HG02571 (cell line): Measurements from ENCODE around the gene SREK1IP1.
"Not testable (repeated sequence)": the region's sequence is repeated elsewhere in the genome, so short reads cannot be mapped to it uniquely, and the experiment has no call there.

ENCODE experiments used
- ATAC-seq: cut with Tn5 transposase; IDR thresholded peaks from one replicate; pipeline ENCODE4 v1.9.1; 2021; ENCODE audit warnings: mild to moderate bottlenecking, moderate library complexity; ENCODE audit not compliant: unreplicated experiment

The SREK1IP1 gene

DNA sequence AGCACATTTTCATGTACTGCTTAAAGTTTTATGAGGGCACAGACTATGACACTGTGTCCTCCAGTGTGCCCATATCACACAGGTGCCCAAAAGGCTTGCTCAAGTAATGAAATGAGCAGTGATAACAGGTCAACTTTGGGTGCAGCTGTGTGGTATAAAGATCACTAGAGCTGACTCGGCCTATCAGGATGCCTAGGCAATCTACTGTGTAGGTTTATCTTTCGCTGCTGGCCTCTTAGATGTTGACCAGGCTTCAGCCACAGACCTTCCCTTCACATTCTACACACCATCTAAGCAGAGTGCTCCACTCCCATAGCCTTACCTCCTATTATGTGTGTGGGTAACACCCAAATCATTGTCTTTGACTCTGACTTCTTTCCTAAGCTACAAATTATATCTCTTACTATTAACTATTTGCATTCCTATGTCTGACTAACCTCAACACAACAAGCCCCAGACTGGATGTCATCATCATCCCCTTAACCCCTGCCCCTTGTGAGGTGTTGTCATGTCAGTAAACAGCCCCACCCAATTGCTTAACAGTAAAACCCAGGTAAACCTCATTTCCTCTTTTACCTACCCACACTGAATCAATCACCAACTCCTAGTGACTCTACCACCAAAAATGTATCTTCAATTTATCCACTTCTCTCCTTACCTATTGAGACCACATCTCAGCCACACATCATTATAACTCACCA lies 2.5 kb downstream of the SREK1IP1 start:
- ATAC-seq = no peak

DNA sequence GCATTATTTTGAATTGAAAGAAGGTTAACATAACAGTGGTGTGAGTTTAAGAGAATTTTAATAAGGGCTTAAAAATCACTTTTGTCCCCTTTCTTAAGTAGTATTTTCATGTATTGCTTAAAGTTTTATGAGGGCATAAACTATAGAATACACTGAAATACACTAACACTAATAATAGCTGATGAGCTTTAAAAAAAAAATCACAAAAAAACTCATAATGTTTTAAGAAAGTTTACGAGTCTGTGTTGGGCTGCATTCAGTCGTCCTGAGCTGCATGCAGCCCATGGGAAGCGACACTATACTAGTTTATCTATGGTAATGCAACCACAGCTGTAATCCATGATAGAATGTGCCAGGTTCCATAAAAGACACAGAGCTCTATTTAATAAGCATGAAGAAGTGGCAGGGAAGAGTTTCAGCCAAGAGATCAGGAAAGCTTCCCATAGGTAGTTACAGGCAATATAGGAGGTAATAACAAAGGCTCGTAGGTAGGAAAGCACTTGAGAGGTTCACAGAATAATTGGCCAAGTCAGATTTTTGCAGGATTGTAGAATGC lies 4.5 kb downstream of the SREK1IP1 start:
- no peak for ATAC-seq

DNA sequence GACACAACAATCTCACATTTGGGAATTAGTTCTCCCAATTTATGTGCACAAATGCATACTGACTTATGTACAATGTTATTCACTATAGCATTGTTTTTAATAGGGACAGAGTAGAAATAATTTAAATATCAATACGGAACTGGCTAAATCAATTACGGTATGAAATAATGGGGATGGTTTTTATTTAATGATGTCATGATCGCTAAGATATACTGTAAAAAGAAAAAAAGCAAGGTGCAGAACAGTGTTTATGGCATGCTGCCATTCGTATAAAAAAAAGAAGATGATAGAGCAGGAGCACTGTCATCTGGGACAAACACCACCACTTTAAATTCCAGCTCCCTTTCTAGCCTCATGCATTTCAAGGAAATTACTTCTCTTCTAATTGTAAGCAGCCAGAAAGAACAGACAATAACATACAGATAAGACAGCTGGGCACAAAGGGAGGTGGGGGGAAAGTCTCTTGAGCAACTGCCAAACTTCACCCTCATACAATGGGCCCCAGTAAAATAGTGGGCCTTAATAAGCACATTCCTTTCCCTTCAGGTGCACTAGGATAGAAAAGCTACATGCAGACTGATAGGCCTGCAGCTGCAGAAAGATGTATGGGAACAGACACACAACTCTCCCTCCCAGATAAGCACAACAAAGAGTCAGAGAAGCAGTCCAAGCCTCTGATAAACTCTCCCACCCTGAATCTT lies 8.4 kb downstream of the SREK1IP1 start:
- no peak for ATAC-seq

DNA sequence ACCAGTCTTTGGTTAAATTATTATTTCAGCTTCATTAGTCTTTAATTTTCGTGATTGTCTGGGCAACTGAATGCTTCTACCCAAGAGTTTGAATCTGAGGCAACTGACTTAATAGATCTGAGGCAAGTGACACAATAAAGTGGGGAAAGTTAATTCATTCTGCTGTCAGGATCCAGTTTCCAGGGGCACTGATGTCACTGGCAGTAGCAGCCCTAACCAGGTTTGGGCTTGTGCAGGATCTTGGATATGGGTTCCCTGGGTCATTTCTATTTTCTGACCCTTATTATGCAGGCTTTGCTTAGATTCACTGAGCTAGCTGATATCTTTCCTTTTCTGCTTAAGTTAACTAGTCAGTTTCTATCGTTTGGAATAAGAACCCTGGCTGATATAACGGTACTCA lies 9.6 kb downstream of the SREK1IP1 start:
- ATAC-seq = no peak

DNA sequence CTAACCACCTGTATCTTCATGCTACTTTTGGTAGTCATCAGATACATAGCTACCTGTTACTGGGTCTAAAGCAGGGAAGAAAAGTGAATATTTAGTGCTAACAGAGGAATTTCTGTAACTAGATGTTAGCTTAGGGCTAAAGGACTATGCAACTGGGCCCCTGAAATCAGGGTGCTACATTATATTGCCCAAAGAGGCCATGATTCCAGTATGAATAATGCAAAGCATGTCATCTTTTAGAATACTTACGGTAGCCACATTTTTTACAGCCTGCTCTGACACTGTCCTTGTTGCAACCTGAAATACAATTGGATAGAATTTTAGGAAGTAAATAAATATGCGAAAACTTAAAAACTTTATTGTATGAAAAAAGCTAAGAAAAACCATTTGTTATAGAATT lies 14.4 kb downstream of the SREK1IP1 start:
- ATAC-seq = no peak

DNA sequence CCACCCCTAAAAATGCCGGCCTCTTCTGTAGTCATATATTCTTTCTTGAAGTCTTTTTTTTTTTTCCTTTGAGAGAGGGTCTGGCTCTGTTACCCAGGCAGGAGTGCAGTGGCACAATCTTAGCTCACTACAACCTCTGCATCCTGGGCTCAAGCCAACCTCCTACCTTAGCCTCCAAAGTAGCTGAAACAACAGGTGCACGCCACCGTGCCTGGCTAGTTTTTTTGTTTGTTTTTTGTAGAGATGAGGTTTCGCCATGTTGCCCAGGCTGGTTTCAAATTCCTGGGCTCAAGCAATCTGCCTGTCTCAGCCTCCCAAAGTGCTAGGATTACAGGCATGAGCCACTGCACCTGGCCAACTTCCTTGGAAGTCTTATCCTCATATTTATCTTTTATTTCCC lies 19.1 kb downstream of the SREK1IP1 start:
- no peak for ATAC-seq

DNA sequence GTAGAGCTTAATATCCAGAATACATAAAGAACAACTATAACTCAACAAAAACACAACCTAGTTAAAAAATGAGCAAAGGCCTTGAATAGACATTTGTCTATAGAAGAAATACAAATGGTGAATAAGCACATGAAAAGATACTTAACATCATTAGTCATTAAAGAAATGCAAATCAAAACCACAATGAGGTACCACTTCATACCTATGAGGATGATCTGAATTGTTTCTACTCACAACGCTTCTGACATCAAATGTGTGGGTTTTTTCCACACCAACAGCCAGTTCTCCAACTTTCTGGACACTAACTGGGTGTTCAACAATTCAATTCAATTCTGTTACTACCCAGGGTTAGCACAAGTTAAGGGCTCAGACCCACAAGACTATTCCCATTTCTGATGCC lies 22.0 kb downstream of the SREK1IP1 start:
- no peak for ATAC-seq

DNA sequence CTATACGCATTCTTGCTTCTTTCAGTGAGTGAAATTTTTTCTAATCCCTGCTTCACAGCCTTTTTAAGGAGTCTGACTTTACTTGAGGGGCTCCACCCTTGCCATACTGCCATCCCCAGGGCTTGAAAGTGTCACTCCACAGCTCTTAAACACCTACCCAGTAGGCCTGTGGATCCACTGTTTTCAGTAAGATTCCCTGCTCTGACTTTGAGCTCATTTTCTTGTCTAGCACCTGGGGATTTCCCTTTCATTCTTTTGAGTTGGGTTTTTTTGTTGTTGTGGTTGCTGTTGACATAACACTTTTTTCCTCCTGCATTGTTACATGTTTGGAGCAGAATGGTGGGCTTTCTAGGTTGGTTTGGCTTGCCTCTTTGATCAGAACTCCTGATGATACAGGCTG lies 23.6 kb downstream of the SREK1IP1 start:
- ATAC-seq = no peak

DNA sequence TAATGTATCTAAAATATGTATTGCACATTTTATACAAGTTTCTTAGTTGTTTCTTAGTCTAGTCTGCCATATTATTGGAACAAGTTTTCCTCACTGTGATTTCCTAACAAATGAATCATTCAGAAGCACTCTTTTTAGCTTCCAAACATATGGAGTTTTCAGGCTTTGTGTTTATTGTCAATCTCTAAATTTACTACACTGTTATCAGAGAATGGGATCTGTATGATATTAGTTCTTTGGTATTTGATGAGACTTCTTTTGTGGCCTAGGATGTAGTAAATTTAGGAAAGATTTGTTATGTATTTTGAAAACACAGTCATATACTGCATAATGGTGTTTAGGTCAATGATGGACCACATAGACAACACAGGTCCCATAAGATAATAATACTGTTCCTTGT lies 25.7 kb downstream of the SREK1IP1 start:
- no peak for ATAC-seq

DNA sequence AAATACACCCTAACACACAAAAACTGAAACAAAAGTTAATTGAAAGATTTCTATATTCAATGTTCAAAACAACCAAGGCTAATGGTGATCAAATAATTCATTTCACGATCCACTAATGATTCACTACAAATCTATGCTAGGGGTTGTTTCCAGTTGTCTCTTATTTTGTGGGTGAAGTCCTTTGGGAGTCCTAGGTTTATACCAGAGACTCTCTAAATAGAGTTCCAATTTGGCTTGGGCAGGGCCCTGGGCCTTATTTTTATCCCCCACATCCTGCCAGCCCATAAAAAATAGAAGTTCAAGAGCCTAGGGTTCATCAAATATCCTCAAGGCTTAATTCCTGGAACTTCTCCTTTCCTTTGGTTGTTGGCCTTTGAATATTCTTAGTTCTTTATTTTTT lies 26.1 kb downstream of the SREK1IP1 start:
- ATAC-seq = no peak

DNA sequence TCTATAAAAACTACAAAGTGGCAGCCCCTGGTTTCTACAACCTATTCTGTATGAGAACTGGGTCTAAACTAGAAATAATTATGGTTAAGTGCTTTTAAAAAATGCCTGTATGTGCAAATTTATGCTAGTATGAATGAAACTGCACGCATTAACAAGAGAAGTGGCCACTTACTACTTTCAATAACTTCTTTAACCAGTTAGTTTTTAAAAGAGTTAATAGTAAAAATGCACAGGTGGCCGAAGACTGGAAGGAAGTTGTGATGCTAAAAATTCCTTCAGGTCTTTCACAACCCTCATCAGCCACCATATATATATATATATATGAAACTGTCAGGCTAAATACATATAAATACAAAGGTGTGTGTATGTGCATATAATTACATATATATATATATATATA lies 41.3 kb downstream of the SREK1IP1 start:
- ATAC-seq = no peak

DNA sequence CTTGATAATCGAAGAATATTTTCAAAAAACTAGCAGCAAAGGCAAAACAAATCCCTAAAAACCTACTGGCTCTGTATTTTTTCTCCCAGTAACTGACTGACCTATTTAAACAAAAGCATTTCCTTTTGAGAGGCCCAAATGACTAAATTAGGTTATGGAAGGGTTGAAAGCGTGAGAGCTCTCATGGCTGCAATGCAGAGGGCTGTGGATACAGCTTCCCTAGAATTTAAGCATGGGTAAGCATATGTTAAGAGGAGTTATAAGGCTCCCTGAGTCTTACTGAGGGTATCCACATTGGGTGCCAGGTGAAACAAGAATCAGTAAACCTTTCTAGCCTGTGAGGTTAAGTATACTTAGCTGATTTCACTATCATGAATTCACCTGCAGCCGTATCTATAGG lies 45.9 kb downstream of the SREK1IP1 start:
- no peak for ATAC-seq

DNA sequence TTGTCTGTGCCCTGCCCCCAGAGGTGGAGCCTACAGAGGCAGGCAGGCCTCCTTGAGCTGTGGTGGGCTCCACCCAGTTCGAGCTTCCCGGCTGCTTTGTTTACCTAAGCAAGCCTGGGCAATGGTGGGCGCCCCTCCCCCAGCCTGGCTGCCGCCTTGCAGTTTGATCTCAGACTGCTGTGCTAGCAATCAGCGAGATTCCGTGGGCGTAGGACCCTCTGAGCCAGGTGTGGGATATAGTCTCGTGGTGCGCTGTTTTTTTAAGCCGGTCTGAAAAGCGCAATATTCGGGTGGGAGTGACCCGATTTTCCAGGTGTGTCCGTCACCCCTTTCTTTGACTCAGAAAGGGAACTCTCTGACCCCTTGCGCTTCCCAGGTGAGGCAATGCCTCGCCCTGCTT lies 54.0 kb downstream of the SREK1IP1 start:
- not testable (repeated sequence) for ATAC-seq

DNA sequence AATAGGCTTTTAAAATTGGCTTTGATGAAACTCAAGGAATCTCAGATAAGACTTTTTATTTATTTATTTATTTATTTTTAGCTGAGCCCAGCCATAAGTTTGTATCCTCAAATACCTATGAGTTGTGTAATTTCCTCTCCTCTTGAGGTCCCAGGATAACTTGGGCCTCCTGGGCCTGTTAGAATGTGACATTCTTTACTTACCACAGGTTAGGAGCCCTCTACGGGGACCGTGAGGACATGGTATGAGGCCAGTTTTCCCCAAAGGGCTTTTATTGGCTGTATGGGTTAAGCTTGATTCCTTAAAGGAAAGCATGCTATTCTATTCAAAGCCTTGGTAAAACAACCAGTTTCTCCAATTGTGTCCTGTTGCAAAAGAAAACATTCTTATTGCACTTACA lies 61.3 kb downstream of the SREK1IP1 start:
- ATAC-seq = no peak

DNA sequence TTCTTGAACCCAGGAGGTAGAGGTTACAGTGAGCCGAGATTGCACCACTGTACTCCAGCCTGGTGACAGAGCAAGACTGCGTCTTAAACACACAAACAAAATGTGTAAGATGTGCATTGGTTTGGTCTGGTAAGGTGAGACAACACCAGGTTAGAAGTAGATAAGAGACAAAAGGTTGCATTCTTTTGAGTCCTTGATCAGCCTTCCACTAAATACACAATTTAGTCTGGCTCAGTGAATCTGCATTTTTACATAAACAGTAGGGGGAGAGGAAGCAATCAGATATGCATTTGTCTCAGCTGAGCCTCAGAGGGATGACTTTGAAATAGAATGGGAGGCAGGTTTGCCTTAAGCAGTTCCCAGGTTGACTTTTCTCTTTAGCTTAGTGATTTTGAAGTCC lies 62.4 kb downstream of the SREK1IP1 start:
- not testable (repeated sequence) for ATAC-seq

DNA sequence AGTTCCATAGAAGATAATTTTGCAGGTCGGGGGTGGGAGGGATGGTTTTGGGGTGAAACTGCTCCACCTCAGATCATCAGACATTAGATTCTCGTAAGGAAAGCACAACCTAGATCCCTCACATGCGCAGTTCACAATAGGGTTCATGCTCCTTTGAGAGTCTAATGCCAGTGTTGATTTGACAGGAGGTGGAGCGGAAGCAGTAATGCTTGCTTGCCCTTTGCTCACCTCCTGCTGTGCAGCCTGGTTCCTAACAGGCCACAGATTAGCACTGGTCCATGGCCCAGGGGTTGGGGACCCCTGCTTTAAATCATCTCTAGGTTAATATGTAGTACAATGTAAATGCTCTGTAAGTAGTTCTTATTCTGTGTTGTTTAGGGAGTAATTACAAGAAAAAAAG lies 67.7 kb downstream of the SREK1IP1 start:
- ATAC-seq = no peak

DNA sequence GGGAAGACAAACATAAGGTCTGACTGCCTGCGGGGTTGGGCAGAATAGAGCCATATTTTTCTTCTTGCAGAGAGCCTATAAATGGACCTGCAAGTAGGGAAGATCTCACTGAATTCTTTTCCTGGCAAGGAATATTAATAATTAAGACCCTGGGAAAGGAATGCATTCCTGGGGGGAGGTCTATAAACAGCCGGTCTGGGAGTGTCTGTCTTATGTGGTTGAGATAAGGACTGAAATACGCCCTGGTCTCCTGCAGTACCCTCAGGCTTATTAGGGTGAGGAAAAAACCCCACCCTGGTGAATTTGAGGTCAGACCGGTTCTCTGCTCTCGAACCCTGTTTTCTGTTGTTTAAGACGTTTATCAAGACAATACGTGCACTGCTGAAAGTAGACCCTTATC lies 72.1 kb downstream of the SREK1IP1 start:
- ATAC-seq = not testable (repeated sequence)

DNA sequence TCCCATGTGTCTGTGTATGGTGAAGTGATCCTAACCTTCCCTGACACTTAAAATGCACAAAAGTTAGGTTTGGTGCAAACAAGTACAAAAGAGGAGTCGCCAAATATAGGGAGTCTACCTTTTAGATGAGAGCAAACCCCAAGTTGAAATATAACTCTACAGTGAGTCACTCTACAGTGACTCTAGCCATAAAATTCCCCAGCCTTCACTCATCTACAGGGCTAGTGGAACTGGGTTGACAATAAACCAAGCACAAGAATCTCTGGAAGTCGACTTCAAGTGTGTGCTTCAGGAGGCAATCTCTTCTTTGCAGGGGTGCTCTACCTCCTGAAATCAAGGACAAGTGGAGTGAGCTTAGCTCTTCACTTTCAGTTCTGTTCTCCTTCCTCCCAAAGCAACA lies 74.9 kb downstream of the SREK1IP1 start:
- no peak for ATAC-seq

DNA sequence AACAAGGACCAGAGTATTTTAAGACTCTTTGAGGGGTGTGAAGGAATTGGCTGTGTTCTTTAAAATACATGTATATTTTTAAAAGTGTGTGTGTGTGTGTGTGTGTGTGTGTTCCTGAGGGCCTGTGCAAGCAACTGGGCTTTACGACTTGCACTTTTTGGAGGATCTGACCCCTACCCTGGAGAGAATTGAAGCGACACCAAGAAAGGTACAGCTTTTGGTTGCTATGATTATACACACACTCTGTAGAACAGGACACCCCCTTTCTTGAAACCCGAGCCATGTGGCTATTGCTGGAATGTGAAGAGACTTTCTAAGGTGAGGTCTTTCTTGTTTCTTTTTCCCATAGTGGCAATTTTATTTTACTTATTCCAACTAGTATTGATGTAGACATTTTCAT lies 77.2 kb downstream of the SREK1IP1 start:
- no peak for ATAC-seq

DNA sequence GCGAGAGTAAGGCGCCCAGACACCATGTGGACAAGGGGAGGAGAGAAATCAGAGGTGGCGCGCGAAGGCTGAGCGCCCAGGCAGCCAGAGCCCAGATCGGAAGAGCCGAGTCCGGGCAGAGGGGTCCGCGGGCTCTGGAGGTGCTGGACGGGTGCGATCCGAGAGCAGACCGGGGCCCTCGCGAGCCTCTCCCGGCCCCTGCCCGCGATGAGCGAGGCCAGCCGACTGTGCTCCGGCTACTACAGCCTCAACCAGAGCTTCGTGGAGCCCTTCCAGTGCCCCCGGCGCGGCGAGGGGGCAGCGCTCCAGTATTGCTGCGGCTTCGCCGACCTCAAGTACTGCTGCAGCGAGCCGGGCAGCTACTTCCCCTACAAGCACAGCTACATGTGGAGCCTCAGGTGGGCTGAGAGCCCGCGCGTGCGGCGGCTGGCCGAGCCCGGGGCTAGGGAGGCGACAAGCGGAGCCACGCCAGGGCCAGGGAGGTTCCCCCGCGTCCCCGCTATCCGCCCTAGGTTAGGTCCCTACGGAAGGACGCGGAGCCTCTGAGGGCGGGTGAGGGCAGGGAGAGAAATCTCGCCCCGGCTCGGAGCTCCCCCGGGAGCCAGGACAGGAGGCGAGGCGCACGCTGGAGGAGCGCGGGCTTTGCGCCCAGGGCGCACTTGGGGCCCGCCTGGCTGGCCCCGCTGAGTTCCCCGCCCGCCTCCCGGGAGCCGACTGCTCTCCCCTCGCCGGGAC lies 77.9 kb downstream of the SREK1IP1 start, which contains the start of gene SHISAL2B:
Gene SHISAL2B (plus strand): TSS at position 87 of the 735 bp plus-strand sequence. CDS start 121 bp downstream, at position 208.
- no peak for ATAC-seq

DNA sequence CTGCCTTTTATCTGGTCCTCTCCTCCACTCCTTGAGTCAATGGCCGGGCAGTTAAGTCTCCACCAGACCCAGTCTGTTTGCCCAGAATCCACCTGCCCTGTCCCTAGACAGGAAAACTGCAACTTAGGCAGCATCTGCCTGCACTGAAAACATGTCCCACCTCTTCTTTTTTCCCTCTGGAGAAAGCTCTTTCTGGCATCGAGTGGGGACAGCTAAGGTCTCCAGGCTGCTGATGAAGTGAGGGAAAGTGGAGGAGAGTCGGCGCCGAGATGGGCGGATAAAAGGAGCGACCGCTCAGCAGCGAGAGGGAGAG lies 78.4 kb downstream of the SREK1IP1 start:
- ATAC-seq = no peak

DNA sequence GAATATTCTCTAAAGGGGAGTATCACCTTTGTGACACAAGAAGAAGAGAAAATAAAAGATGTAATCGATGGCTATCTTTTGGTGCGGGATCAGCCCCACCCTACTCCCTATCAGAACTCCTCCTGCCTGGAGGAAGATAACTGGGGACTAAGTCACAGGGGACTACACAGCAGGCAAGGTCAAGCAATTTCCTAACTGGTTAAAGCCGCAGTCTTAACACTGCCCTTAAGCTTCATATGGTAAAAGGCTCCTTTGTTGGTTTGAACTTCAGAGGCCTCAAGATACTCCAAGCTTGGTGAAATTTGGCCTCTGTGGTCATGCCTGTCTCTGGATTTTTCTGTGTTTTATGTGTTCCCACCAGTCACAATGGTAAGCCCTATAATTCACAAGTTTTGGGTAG lies 79.5 kb downstream of the SREK1IP1 start:
- no peak for ATAC-seq
